T47D (cell line): ENCODE results near the gene UBE2I.
"Not testable (repeated sequence)": the region's sequence is repeated elsewhere in the genome, so short reads cannot be mapped to it uniquely, and the experiment has no call there.

ENCODE experiments used
- DNase-seq, 2 experiments: peaks; one replicate each; pipeline versions ENCODE4 v3.0.0 to v3.0.0-alpha.2; 2011 to 2012; ENCODE audit warnings: low read depth in 1 of 2, low spot score in 1 of 2
- JUND ChIP-seq: IDR thresholded peaks from 2 replicates; pipeline ENCODE4 v1.6.1; 2012; ENCODE audit warnings: low read depth
- in situ Hi-C: cut with HindIII; loops from 2 replicates; pipeline ENCODE4 v1.10.0; 2016; ENCODE audit warnings: low sequenced_read_pairs, low pct_unique_long_range_greater_than_20kb

Gene UBE2I

DNA sequence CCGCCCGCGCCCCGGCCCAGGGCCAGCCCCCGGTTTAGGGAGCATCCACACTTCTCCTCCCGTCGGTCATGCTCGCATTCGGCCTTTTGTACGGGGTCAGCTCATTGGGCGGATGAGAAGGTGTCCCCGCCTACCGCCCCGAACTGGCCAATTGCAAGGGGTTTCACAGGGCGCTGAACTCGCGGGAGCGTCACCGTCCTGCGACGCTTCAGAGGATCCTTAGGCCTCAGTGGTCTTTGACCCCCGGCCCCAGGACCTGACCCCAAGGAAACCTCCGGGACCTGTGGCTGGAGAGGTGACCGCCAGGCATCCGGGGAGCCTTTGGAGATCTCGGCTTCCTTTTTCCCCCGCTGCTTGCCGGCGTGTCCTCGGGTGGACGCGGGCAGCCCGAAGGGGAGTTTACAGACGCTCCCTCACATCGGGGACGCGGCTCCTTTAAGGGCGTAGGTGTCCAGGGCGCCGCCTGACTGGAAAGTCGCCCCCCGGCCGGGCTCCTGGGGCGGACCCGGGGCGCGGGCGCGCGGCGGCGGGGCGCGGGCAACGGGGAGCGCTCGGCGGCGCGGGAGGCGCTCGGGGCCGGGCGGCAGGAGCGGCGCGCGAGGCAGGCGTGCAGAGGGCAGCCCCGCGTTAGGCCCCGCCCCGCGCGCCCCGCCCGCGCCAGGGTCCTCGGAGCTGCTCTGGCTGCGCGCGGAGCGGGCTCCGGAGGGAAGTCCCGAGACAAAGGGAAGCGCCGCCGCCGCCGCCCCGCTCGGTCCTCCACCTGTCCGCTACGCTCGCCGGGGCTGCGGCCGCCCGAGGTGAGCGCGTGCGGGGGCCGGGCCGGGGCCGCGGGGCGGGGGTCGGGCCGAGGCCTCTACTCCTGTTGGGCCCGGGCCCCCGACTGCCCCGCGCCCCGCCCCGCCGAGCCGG is at the start of gene UBE2I:
Gene UBE2I (plus strand): TSS at position 660 of the 909 bp plus-strand sequence. CDS start 4,395 bp downstream, outside the sequence.
- in situ Hi-C loops = no loop called here
- DNase-seq = peak; percentile 87 to 99
- no peak for TF ChIP-seq JUND

DNA sequence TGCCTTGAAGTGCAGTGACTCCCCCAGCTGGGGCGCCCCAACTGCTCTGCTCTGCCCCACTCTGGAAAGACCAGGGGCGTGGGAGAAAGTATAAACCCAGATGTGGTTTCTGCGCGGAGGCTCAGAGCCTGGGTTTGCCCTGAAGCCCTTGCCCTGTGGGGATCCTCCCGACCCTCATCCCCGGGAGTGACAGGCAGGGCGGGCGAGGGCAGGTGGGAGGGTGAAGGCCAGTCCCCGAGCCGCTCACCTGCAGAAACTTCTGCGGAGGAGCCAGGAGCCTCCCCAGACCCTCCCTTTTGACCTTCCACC is 49.7 kb upstream of the UBE2I start:
- no peak for TF ChIP-seq JUND
- in situ Hi-C loops = no loop called here
- no peak for DNase-seq

DNA sequence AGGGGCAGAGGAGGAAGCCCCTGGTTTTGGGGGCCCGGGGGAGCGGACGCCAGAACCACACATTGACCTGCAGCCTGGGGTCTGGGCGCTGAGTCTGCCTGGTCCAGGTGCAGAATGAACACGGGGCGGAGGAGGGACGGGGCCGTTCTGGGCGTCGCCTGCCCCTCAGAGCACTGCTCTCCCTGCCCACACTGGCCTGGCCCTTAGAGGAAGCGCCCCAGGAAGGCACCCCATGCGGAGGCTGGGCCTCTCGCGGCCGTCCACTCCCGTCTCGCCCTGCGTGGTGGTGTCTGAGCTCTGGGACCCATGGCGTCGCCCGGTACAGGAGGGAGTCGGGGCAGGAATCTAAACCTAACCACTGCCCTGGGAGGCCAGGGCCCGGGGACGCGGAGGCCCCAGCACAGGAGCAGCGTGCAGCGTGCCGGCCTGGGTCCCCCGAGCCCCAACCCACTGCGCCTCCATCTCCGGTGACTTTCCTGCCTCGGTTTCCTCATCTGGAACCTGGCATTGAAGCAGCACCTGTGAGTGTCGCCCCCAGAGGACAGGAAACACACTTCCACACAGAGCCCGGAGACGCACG is 49.2 kb upstream of the UBE2I start:
- TF ChIP-seq JUND = no peak
- DNase-seq = no peak
- in situ Hi-C loops = no loop called here

DNA sequence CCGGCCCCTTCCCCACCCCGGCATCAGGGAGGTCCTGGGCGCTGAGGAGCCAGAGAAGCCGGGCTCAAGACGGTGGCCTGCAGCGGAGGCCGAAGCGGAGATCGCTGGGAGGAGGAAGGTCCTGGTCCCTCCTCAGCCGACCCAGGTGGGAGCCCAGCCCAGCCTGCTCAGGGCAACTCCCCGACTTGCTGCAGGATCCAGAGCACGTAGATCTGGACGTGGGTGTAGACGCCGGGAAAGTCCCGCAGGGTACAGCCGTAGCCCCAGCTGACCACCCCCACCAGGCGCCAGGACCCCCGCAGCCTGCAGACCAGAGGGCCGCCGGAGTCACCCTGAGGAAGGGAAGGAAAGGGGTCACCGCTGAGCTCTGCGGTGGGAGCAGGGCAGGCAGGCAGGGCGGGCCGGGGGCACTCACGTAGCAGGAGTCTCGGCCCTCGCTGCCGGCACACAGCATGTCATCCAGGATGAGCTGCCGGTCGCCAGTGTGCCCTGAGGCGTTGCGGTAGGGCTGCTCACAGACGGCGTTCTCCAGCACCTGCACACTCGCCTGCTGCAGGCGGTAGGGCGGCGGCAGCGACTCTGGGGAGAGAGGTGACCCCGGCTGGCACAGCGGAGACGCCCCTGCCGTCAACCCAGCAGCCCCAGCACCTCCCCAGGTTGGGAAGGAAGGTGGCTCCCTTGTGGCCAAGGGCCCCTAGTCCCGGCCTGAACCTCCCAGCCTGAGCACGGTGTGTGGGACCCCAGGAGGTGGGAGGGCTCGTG is 48.1 kb upstream of the UBE2I start:
- in situ Hi-C loops = no loop called here
- no peak for DNase-seq
- no peak for TF ChIP-seq JUND

DNA sequence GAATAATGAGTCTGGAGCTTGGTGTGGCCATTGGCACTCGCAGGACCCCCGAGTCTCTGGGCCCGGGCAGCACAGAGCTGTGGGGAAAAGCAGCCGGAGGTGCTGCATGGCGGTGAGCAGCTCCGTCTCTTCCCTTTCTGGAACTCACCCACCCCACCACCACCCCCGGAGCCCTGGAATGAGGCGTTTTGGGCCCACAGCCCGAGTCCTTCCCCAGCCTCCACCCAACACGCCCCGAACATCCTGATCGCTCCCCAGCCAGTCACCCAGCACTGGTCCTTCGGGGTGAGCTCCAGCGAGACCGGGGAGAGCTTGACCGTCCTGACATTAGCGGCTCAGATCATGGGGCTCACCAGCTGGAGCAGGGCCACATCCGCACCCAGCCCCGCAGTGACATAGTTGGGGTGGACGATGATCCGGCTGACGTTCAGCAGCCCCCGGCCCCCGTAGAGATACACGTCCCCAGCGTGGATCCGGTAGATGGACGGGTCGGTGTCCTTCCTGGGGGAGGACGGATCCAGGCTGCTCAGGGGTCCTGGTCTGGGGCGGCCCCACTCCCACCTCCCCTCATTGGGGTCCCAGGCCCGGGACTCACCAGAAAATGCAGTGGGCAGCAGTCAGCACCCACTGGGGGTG is 47.1 kb upstream of the UBE2I start:
- in situ Hi-C loops = no loop called here
- no peak for TF ChIP-seq JUND
- no peak for DNase-seq

DNA sequence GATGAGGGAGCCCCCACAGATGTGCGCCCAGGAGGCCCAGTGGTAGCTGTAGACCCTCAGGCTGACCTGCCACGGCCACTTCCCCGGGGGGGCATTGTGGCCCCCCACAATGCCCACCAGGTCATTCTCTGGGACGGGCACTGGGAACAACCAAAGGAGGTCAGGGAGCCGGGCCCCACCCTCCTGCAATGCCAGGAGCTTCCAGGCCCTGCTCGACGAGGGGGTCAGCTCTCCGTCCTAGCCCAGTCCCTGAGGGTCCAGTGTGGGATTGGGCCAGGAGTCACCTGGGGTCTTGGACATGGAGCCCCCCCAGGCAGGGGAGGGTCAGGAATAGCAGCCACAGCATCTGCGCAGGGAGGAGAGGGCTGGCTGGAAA is 46.6 kb upstream of the UBE2I start:
- in situ Hi-C loops = no loop called here
- DNase-seq = no peak
- TF ChIP-seq JUND = no peak

DNA sequence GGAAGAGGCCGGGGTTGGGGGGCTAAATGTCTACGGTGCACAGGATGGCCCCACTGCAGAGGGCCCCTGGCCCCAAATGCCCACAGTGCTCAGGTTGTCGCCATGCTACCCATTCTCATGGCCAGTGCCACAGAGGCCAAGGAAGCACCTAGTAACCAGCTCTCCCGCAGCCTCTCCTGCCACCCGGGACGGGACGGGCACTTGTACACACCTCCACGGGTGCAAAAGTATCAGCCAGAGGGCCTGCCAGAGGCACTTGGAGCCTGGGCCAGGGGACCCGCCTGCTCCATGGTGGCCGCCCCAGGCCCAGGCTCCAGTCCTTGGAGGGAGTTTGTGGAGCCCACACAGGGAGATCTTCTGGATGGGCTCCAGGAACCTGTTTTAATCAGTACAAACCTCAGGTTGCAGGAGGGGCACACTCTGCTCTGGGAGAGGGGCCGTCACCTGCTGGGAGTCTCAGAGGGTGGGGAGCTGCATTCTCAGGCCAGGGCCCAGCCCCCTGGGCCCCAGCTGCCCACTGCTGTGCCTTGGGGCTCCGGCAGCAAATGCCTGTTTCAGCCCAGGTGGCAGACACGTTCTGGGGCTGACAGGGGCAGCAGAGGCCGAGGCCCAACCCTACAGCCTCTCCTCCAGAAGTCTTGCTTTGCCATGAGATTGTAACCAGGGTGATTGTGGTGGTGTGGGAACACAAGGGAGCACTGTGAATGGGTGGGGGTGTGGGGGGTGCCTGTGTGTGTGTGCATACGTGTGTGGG is 45.7 kb upstream of the UBE2I start:
- DNase-seq = no peak
- in situ Hi-C loops = no loop called here
- no peak for TF ChIP-seq JUND

DNA sequence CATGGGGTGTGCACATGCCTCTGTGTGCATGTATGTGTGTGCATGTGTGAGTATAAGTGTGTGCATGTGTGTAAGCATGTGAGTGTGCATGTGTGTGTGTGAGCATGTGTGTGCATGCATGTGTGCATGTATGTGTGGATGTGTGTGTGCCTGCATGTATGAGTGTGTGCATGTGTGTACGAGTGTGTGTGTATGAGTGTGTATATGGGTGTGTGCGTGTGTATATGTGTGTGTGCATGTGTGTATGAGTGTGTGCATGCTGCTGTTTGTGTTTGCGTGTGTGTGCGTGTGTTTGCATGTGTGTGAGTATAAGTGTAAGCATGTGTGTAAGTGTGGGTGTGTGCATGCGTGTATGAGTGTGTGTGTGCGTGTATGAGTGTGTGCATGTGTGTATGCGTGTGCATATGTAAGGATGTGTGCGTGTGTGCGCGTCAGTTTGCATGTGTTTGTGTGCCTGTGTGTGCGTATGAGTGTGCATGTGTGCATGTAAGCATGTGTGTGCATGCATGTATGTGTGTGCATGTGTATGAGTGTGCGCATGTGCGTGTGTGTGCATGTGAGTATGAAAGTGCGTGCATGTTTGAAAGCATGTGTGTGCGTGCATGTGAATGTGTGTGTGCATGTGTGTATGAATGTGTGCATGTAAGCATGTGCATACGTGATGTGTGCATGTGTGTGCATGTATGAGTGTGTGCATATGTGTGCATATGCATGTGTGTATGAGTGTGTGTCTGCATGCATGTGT is 44.9 kb upstream of the UBE2I start:
- no peak for TF ChIP-seq JUND
- DNase-seq = no peak
- in situ Hi-C loops = no loop called here

DNA sequence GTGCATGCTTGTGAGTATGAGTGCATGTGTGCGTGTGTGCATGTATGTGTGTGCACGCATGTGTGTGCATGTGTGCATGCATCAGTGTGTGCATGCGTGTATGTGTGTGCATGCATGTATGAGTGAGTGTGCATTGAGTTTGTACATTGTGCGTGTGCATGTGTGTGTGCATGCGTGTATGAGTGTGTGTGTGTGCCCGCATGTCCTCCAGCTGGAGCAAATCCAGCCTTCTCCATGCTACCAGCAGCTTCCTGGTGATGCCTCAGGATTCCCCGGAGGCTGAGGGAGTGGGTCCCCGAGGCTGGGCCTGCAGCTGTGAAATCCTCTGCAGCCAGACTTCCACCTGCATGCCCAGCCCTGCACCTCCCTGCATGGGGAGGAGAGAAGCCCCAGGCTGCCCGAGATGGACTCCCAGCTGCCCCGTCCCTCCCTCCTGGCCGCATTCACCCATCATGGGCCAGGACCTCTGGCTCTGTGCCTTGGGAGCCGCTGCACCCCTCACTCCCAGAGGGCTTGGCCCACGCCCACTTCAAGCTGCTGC is 44.3 kb upstream of the UBE2I start:
- TF ChIP-seq JUND = no peak
- no peak for DNase-seq
- in situ Hi-C loops = no loop called here

DNA sequence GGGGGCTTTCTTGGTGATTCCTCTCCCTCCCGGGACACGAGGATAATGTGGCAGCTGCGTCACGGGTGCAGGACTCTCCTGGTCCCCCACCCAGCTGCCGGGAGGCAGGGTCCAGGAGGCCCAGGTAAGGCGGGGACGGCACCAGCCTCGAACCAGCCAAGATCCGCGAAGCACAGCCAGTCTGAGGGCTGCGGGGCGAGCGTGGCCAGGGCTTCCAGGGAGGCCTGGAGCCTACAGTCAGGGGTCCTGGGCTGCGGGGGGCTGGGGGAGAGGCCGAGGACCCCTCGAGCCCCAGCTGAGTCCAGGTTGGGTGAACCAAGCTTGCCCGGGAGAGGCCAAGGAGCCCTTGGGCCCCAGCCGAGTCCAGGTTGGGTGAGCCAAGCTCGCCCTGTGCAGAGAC is 43.6 kb upstream of the UBE2I start:
- no peak for DNase-seq
- no peak for TF ChIP-seq JUND
- in situ Hi-C loops = no loop called here

DNA sequence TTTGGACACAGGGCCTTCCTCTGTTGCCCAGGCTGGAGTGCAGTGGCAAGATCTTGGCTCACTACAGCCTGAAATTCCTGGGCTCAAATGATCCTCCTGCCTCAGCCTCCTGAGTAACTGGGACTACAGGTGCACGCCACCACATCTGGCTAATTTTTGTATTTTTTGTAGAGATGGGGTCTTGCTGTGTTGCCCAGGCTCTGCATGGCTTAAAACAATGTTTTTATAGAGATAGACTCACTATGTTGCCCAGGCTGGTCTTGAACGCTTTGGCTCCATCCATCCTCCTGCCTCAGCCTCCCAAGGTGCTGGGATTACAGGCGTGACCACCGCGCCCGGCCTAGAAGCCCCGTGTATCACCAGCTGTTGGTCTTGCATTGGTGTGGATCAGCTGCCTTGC is 40.0 kb upstream of the UBE2I start:
- DNase-seq, in situ Hi-C loops: not testable (repeated sequence)
